Measurements from ENCODE around the gene GGT5.
"Not testable (repeated sequence)": the region's sequence is repeated elsewhere in the genome, so short reads cannot be mapped to it uniquely, and the experiment has no call there.

GGT5 gene

DNA sequence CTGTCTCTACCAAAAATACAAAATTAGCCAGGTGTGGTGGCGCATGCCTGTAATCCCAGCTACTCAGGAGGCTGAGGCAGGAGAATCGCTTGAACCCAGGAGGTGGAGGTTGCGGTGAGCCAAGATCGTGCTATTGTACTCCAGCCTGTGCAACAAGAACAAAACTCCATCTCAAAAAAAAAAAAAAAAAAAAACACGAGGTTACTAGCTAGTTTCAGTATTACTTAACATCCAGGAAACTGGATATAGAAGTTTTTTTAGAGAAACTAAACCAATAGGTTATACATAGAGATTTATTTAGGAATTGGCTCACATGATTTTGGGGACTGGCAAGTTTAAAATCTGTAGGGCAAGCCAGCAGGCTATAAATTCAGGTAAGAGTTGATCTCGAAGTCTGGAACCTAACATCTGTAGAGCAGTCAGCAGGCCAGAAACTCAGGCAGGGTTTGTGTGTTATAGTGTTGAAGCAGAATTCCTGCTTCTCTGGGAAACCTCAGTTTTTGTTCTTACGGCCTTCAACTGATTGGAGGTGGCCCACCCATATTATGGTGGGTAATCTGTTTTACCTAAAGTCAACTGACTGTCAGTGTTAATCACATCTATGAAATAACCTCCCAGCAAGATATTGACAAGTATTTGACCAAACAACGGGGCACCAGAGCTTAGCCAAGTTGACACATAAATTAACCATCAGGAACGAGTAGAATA, 3.7 kb downstream of the GGT5 start:
- not testable (repeated sequence) for H2BK15ac ChIP-seq (ENCODE audit: low read length); H2BK120ac ChIP-seq (ENCODE audit: low read depth, low read length); H3K4me3 ChIP-seq (ENCODE audit: low read length in 2 of 2); H4K91ac ChIP-seq (ENCODE audit: low read depth, low read length, poor library complexity); H3K36me3 ChIP-seq (replicated peaks in 1 of 2; ENCODE audit: control insufficient read depth in 2 of 2, insufficient read depth in 2 of 2, low read length in 2 of 2); H3K27ac ChIP-seq (replicated peaks; ENCODE audit: low read length); H3K4ac ChIP-seq (ENCODE audit: low read length); H2AFZ ChIP-seq (ENCODE audit: low read length); H3K14ac ChIP-seq (ENCODE audit: low read length); H3K9me3 ChIP-seq (replicated peaks in 1 of 2; ENCODE audit: control insufficient read depth in 2 of 2, insufficient read depth in 1 of 2, low read depth in 1 of 2, low read length in 2 of 2); H2BK5ac ChIP-seq (ENCODE audit: low read length); H3K9ac ChIP-seq (ENCODE audit: low read depth, low read length, poor library complexity); H3K4me2 ChIP-seq (ENCODE audit: insufficient read depth, low read length, poor library complexity, severe bottlenecking); H2BK12ac ChIP-seq (ENCODE audit: low read length); H4K8ac ChIP-seq (ENCODE audit: low read depth, low read length); H3K18ac ChIP-seq (ENCODE audit: low read length); H3K23ac ChIP-seq (ENCODE audit: low read depth, low read length, poor library complexity); H3K79me1 ChIP-seq (ENCODE audit: low read depth, low read length); H3K27me3 ChIP-seq (ENCODE audit: control insufficient read depth in 3 of 3, insufficient read depth in 3 of 3, low read depth in 1 of 3, low read length in 3 of 3); DNase-seq (ENCODE audit: low spot score); H2AK5ac ChIP-seq (ENCODE audit: low read depth, low read length)
- WGBS, 2 donors (ENCODE audit: extremely low coverage in 2 of 2, insufficient read length in 2 of 2, insufficient replicate concordance in 1 of 2): no CpG with 5 or more reads among the region's 9 CpGs
- H3K4me1 ChIP-seq (ENCODE audit: control insufficient read depth in 2 of 2, insufficient read depth in 1 of 2, low read depth in 1 of 2, low read length in 2 of 2): peaks cover 7 to 15% of the 10 kb centered on the region in 2 donors

DNA sequence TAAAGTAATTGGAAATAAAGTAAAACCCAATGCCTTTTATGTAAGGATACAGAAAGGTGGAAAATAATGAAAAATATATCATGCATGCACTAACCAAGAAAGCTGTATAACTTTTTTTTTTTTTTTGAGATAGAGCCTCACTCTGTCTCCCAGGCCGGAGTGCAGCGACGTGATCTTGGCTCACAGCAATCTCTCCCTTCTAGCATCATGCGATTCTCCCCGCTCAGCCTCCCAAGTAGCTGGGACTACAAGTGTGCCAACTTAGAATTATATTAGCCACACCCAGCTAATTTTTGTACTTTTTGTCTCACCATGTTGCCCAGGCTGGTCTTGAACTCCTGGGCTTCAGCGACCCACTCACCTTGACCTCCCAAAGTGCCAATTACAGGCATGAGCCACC, 4.5 kb downstream of the GGT5 start:
- no peak overlapping the region for H2BK12ac ChIP-seq (ENCODE audit: low read length)
- H3K27me3 ChIP-seq (ENCODE audit: control insufficient read depth in 3 of 3, insufficient read depth in 3 of 3, low read depth in 1 of 3, low read length in 3 of 3): no peaks in the 10 kb centered on the region
- H4K91ac ChIP-seq (ENCODE audit: low read depth, low read length, poor library complexity): no peak overlapping the region
- no peaks in the 10 kb centered on the region for H3K9me3 ChIP-seq (replicated peaks in 1 of 2; ENCODE audit: control insufficient read depth in 2 of 2, insufficient read depth in 1 of 2, low read depth in 1 of 2, low read length in 2 of 2)
- peaks cover 7 to 15% of the 10 kb centered on the region in 2 donors for H3K4me1 ChIP-seq (ENCODE audit: control insufficient read depth in 2 of 2, insufficient read depth in 1 of 2, low read depth in 1 of 2, low read length in 2 of 2)
- H3K4ac ChIP-seq (ENCODE audit: low read length): no peak overlapping the region
- no peak for DNase-seq (ENCODE audit: low spot score)
- H3K14ac ChIP-seq (ENCODE audit: low read length): no peak overlapping the region
- H3K23ac ChIP-seq (ENCODE audit: low read depth, low read length, poor library complexity): no peak overlapping the region
- no peak overlapping the region for H2AK5ac ChIP-seq (ENCODE audit: low read depth, low read length)
- no peak overlapping the region for H3K9ac ChIP-seq (ENCODE audit: low read depth, low read length, poor library complexity)
- H3K79me1 ChIP-seq (ENCODE audit: low read depth, low read length): no peaks in the 10 kb centered on the region
- H3K36me3 ChIP-seq (replicated peaks in 1 of 2; ENCODE audit: control insufficient read depth in 2 of 2, insufficient read depth in 2 of 2, low read length in 2 of 2): no peaks in the 10 kb centered on the region
- H2BK120ac ChIP-seq (ENCODE audit: low read depth, low read length): no peak overlapping the region
- no peak overlapping the region for H3K27ac ChIP-seq (replicated peaks; ENCODE audit: low read length)
- no peak overlapping the region for H2AFZ ChIP-seq (ENCODE audit: low read length)
- H2BK15ac ChIP-seq (ENCODE audit: low read length): no peak overlapping the region
- H3K4me3 ChIP-seq (ENCODE audit: low read length in 2 of 2): no peak overlapping the region
- WGBS, 2 donors (ENCODE audit: extremely low coverage in 2 of 2, insufficient read length in 2 of 2, insufficient replicate concordance in 1 of 2): no CpG with 5 or more reads among the region's 6 CpGs
- no peak overlapping the region for H3K18ac ChIP-seq (ENCODE audit: low read length)
- no peak overlapping the region for H2BK5ac ChIP-seq (ENCODE audit: low read length)
- H3K4me2 ChIP-seq (ENCODE audit: insufficient read depth, low read length, poor library complexity, severe bottlenecking): no peak overlapping the region
- H4K8ac ChIP-seq (ENCODE audit: low read depth, low read length): no peak overlapping the region

DNA sequence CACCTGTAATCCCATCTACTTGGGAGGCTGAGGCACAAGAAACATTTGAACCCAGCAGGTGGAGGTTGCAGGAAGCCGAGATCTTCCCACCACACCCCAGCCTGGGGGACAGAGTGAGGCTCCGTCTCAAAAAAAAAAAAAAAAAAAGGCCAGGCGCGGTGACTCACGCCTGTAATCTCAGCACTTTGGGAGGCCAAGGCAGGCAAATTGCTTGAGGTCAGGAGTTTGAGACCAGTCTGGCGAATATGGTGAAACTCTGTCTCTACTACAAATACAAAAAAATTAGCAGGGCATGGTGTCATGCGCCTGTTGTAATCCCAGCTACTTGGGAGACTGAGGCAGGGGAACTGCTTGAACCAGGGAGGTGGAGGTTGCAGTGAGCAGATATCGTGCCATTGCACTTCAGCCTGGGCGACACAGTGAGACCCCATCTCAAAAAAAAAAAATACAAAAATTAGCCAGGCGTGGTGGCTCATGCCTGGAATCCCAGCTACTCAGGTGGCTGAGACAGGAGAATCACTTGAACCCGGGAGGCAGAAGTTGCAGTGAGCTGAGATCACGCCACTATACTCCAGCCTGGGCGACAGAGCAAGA, 6.7 kb downstream of the GGT5 start:
- H3K4me1 ChIP-seq (ENCODE audit: control insufficient read depth in 2 of 2, insufficient read depth in 1 of 2, low read depth in 1 of 2, low read length in 2 of 2): peaks cover 5 to 11% of the 10 kb centered on the region in 2 donors
- not testable (repeated sequence) for H2BK12ac ChIP-seq (ENCODE audit: low read length); H2BK120ac ChIP-seq (ENCODE audit: low read depth, low read length); H2BK15ac ChIP-seq (ENCODE audit: low read length); H3K79me1 ChIP-seq (ENCODE audit: low read depth, low read length); H3K23ac ChIP-seq (ENCODE audit: low read depth, low read length, poor library complexity); H3K9ac ChIP-seq (ENCODE audit: low read depth, low read length, poor library complexity); H3K4ac ChIP-seq (ENCODE audit: low read length); H3K14ac ChIP-seq (ENCODE audit: low read length); H3K9me3 ChIP-seq (replicated peaks in 1 of 2; ENCODE audit: control insufficient read depth in 2 of 2, insufficient read depth in 1 of 2, low read depth in 1 of 2, low read length in 2 of 2); H3K4me2 ChIP-seq (ENCODE audit: insufficient read depth, low read length, poor library complexity, severe bottlenecking); H4K8ac ChIP-seq (ENCODE audit: low read depth, low read length); H3K36me3 ChIP-seq (replicated peaks in 1 of 2; ENCODE audit: control insufficient read depth in 2 of 2, insufficient read depth in 2 of 2, low read length in 2 of 2); DNase-seq (ENCODE audit: low spot score); H3K27ac ChIP-seq (replicated peaks; ENCODE audit: low read length); H2BK5ac ChIP-seq (ENCODE audit: low read length); H3K18ac ChIP-seq (ENCODE audit: low read length); H4K91ac ChIP-seq (ENCODE audit: low read depth, low read length, poor library complexity); H2AFZ ChIP-seq (ENCODE audit: low read length); H2AK5ac ChIP-seq (ENCODE audit: low read depth, low read length); H3K27me3 ChIP-seq (ENCODE audit: control insufficient read depth in 3 of 3, insufficient read depth in 3 of 3, low read depth in 1 of 3, low read length in 3 of 3); H3K4me3 ChIP-seq (ENCODE audit: low read length in 2 of 2)
- no CpG with 5 or more reads among the region's 13 CpGs for WGBS, 2 donors (ENCODE audit: extremely low coverage in 2 of 2, insufficient read length in 2 of 2, insufficient replicate concordance in 1 of 2)

DNA sequence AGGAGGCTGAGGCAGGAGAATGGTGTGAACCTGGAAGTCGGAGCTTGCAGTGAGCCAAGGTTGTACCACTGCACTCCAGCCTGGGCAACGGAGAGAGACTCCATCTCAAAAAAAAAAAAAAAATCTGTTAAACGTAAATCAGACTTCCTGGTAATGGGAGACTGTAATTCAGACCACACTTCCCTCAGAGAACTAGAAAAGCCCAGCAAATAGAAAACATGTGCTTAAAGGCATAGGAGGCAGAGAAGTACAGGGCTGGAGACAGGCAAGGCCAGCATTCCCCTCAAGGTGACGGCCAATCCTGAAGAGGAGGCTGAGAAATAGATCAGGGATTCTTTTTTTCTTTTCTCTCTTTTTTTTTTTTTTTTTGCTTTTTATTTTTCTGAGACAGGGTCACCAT, 8.2 kb downstream of the GGT5 start:
- H3K79me1 ChIP-seq (ENCODE audit: low read depth, low read length): no peaks in the 10 kb centered on the region
- no peaks in the 10 kb centered on the region for H3K27me3 ChIP-seq (ENCODE audit: control insufficient read depth in 3 of 3, insufficient read depth in 3 of 3, low read depth in 1 of 3, low read length in 3 of 3)
- H3K4me2 ChIP-seq (ENCODE audit: insufficient read depth, low read length, poor library complexity, severe bottlenecking): no peak overlapping the region
- no peak overlapping the region for H3K23ac ChIP-seq (ENCODE audit: low read depth, low read length, poor library complexity)
- no peak overlapping the region for H3K18ac ChIP-seq (ENCODE audit: low read length)
- no peak overlapping the region for H3K27ac ChIP-seq (replicated peaks; ENCODE audit: low read length)
- no peak overlapping the region for H3K14ac ChIP-seq (ENCODE audit: low read length)
- no peak overlapping the region for H3K9ac ChIP-seq (ENCODE audit: low read depth, low read length, poor library complexity)
- no peaks in the 10 kb centered on the region for H3K36me3 ChIP-seq (replicated peaks in 1 of 2; ENCODE audit: control insufficient read depth in 2 of 2, insufficient read depth in 2 of 2, low read length in 2 of 2)
- no peak overlapping the region for H2BK120ac ChIP-seq (ENCODE audit: low read depth, low read length)
- no peak overlapping the region for H2AK5ac ChIP-seq (ENCODE audit: low read depth, low read length)
- no CpG with 5 or more reads among the region's 4 CpGs for WGBS, 2 donors (ENCODE audit: extremely low coverage in 2 of 2, insufficient read length in 2 of 2, insufficient replicate concordance in 1 of 2)
- H4K8ac ChIP-seq (ENCODE audit: low read depth, low read length): no peak overlapping the region
- H3K4me1 ChIP-seq (ENCODE audit: control insufficient read depth in 2 of 2, insufficient read depth in 1 of 2, low read depth in 1 of 2, low read length in 2 of 2): no peaks in the 10 kb centered on the region
- no peak overlapping the region for H3K4ac ChIP-seq (ENCODE audit: low read length)
- no peak overlapping the region for H2BK12ac ChIP-seq (ENCODE audit: low read length)
- H2AFZ ChIP-seq (ENCODE audit: low read length): no peak overlapping the region
- H2BK5ac ChIP-seq (ENCODE audit: low read length): no peak overlapping the region
- H4K91ac ChIP-seq (ENCODE audit: low read depth, low read length, poor library complexity): no peak overlapping the region
- H2BK15ac ChIP-seq (ENCODE audit: low read length): no peak overlapping the region
- DNase-seq (ENCODE audit: low spot score): no peak
- H3K9me3 ChIP-seq (replicated peaks in 1 of 2; ENCODE audit: control insufficient read depth in 2 of 2, insufficient read depth in 1 of 2, low read depth in 1 of 2, low read length in 2 of 2): no peaks in the 10 kb centered on the region
- H3K4me3 ChIP-seq (ENCODE audit: low read length in 2 of 2): no peak overlapping the region
